Astrocyte (in vitro differentiated cells and primary cell): ENCODE measurements around the gene ZXDC.

Experiments used
- EZH2 ChIP-seq: IDR thresholded peaks from 2 replicates; pipeline ENCODE4 v1.6.1; 2012; ENCODE audit warnings: mild to moderate bottlenecking, low read length, inconsistent platforms; ENCODE audit not compliant: insufficient read depth
- TF ChIP-seq, protein P1 (sequence below): IDR thresholded peaks from 2 replicates; pipeline ENCODE4 v1.5.1; 2011; ENCODE audit warnings: low read depth, mild to moderate bottlenecking, inconsistent platforms, low read length, moderate library complexity; ENCODE audit not compliant: insufficient read depth

DNA sequence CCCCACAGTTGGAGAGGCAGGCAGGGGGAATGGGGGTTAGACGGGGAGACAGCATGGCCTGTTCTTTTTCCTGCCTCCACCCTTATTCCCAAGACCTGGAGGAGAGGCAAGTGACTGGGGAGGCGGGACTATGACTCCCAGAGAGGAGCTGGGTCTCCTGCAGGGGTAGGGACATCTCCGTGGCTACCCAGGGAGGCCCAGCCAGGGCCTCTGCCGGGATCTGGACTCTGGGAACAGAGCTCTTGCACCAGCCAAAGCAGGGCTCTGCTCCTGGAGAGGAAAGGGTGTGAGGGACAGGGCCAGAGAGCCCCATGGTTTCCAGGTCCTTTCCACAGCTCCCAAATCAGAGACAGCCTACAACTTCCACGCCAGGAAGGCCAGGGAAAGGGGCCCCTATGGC lies 58.2 kb downstream of the ZXDC start:
- TF ChIP-seq, protein P1, sequence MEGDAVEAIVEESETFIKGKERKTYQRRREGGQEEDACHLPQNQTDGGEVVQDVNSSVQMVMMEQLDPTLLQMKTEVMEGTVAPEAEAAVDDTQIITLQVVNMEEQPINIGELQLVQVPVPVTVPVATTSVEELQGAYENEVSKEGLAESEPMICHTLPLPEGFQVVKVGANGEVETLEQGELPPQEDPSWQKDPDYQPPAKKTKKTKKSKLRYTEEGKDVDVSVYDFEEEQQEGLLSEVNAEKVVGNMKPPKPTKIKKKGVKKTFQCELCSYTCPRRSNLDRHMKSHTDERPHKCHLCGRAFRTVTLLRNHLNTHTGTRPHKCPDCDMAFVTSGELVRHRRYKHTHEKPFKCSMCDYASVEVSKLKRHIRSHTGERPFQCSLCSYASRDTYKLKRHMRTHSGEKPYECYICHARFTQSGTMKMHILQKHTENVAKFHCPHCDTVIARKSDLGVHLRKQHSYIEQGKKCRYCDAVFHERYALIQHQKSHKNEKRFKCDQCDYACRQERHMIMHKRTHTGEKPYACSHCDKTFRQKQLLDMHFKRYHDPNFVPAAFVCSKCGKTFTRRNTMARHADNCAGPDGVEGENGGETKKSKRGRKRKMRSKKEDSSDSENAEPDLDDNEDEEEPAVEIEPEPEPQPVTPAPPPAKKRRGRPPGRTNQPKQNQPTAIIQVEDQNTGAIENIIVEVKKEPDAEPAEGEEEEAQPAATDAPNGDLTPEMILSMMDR: no peak
- TF ChIP-seq EZH2: no peak
